ENCODE measurements around the gene PHKA2. TPM values are rescaled to one million over a fixed set of nuclear protein-coding genes. Genes with fewer than 3 reads are reported as not detected.

PHKA2 gene
- total RNA-seq, 1 experiment from 2014 or later, result 18.1 TPM

GRCh38 chrX:18885328-18886004, 98.4 kb downstream of the PHKA2 start:
- ChIA-PET POLR2A (interaction anchor here (0.9 to 1.6 kb wide), 4 partner anchors 9 to 475 kb away, joined by 5 to 8 read pairs (median 6); partner anchors contain the start of gene CDKL5), CTCF (interaction anchor here (0.6 to 2.5 kb wide), 8 partner anchors 9 to 475 kb away, joined by 3 to 18 read pairs (median 4); no protein-coding TSS in a partner anchor)
- Mint-ChIP-seq H3K9me3 (ENCODE audit: unreplicated experiment) (peaks cover 8% of the 10 kb centered on the region), H3K27me3 (ENCODE audit: insufficient read depth, unreplicated experiment) (no peaks in the 10 kb centered on the region), H3K27ac (ENCODE audit: low read depth, unreplicated experiment) (peak overlapping the region; percentile 97), H3K4me3 (ENCODE audit: unreplicated experiment) (peak overlapping the region; percentile 85), H3K36me3 (ENCODE audit: insufficient read depth, unreplicated experiment) (peaks cover 17% of the 10 kb centered on the region), H3K4me1 (ENCODE audit: insufficient read depth, unreplicated experiment) (peaks cover 24% of the 10 kb centered on the region)
- BruUV-seq (replicated peaks), result no TSS peak
- intact Hi-C loops (cut with micrococcal nuclease), result loop anchor here (1.0 to 10.0 kb wide), 2 partner anchors 211 to 475 kb away; partner anchors contain the start of gene RS1
- DNase-seq (ENCODE audit: unreplicated experiment), result no peak
- TF ChIP-seq, protein P1, sequence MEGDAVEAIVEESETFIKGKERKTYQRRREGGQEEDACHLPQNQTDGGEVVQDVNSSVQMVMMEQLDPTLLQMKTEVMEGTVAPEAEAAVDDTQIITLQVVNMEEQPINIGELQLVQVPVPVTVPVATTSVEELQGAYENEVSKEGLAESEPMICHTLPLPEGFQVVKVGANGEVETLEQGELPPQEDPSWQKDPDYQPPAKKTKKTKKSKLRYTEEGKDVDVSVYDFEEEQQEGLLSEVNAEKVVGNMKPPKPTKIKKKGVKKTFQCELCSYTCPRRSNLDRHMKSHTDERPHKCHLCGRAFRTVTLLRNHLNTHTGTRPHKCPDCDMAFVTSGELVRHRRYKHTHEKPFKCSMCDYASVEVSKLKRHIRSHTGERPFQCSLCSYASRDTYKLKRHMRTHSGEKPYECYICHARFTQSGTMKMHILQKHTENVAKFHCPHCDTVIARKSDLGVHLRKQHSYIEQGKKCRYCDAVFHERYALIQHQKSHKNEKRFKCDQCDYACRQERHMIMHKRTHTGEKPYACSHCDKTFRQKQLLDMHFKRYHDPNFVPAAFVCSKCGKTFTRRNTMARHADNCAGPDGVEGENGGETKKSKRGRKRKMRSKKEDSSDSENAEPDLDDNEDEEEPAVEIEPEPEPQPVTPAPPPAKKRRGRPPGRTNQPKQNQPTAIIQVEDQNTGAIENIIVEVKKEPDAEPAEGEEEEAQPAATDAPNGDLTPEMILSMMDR (IDR thresholded peaks at IDR 0.05; ENCODE audit: unreplicated experiment), result no peak

- TF ChIP-seq, protein P1 (IDR thresholded peaks at IDR 0.05; ENCODE audit: unreplicated experiment), result no peak
- H3K36me3 Mint-ChIP-seq (ENCODE audit: insufficient read depth, unreplicated experiment), result peaks cover 17% of the 10 kb centered on the region
- POLR2A ChIA-PET, result no interaction called here
- BruUV-seq (replicated peaks), result no TSS peak
- H3K27ac Mint-ChIP-seq (ENCODE audit: low read depth, unreplicated experiment), result no peak overlapping the region
- H3K27me3 Mint-ChIP-seq (ENCODE audit: insufficient read depth, unreplicated experiment), result no peaks in the 10 kb centered on the region
- H3K4me3 Mint-ChIP-seq (ENCODE audit: unreplicated experiment), result no peak overlapping the region
- peaks cover 24% of the 10 kb centered on the region for H3K4me1 Mint-ChIP-seq (ENCODE audit: insufficient read depth, unreplicated experiment)
- CTCF ChIA-PET, result interaction anchor here (0.6 to 1.1 kb wide), 4 partner anchors 11 to 480 kb away, joined by 3 to 6 read pairs (median 4); no protein-coding TSS in a partner anchor
- peaks cover 8% of the 10 kb centered on the region for H3K9me3 Mint-ChIP-seq (ENCODE audit: unreplicated experiment)
- DNase-seq (ENCODE audit: unreplicated experiment), result no peak
- intact Hi-C loops (cut with micrococcal nuclease), result loop anchor here (10.0 kb wide), 1 partner anchor 210 kb away; the partner anchor contains the start of gene RS1
These were observed 99.0 kb downstream of the PHKA2 start for GRCh38 chrX:18884916-18885315.

DNA sequence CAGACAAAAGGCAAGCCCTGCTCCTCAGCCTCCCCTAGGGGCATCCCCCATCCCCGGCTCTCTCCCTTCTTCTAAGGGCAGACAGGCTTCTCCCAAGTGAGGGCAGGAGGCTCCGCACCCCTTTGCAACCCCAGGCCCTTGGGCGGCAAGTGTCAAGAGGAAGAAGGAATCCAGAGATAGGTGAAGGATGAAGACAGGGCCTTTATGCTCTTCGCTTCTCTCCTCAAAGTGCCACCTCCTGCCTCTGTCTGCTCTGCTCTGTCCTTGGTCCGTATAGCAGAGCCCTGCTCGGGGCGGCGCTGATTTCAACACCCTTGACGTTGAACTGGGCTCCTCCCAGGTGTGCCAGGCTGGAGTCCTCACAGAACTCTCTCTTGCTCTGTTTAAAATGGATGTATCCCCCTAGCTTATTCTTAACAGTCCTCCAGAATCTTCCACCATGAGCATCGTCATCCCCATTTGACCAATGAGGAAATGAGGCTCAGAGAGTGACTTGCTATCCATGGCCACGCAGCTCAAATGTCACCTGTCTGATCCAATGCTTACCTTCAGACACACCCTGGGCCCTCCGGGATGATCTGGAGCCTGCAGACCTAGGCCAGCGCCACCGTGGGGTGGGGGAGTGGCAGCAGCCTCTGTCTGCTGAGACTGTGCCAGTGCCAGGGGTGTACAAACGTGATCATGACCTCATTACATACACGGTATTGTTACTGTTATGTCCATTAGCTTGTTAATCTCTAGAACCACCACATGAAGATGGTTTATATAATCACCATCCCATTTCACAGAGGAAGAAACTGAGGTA, 99.8 kb downstream of the PHKA2 start:
- H3K9me3 Mint-ChIP-seq (ENCODE audit: unreplicated experiment), result peaks cover 8% of the 10 kb centered on the region
- CTCF ChIA-PET, result interaction anchor here (0.6 to 1.1 kb wide), 6 partner anchors 11 to 1287 kb away, joined by 3 to 6 read pairs (median 4); no protein-coding TSS in a partner anchor
- intact Hi-C loops (cut with micrococcal nuclease), result loop anchor here (10.0 kb wide), 1 partner anchor 209 kb away; the partner anchor contains the start of gene RS1
- no peak for DNase-seq (ENCODE audit: unreplicated experiment)
- peaks cover 17% of the 10 kb centered on the region for H3K36me3 Mint-ChIP-seq (ENCODE audit: insufficient read depth, unreplicated experiment)
- TF ChIP-seq, protein P1 (IDR thresholded peaks at IDR 0.05; ENCODE audit: unreplicated experiment), result no peak
- POLR2A ChIA-PET, result no interaction called here
- no TSS peak for BruUV-seq (replicated peaks)
- H3K27me3 Mint-ChIP-seq (ENCODE audit: insufficient read depth, unreplicated experiment), result no peaks in the 10 kb centered on the region
- H3K4me3 Mint-ChIP-seq (ENCODE audit: unreplicated experiment), result no peak overlapping the region
- H3K4me1 Mint-ChIP-seq (ENCODE audit: insufficient read depth, unreplicated experiment), result peaks cover 24% of the 10 kb centered on the region
- H3K27ac Mint-ChIP-seq (ENCODE audit: low read depth, unreplicated experiment), result no peak overlapping the region
